Neural cell (in vitro differentiated cells): ENCODE measurements around the gene CDKAL1.

Experiments used
- CTCF ChIP-seq: fragments of 450-650 bp; IDR thresholded peaks from 2 replicates; pipeline ENCODE4 v1.5.1; 2014; ENCODE audit warnings: antibody characterized with exemption, mild to moderate bottlenecking, moderate library complexity; ENCODE audit not compliant: poor library complexity, severe bottlenecking
- EZH2 ChIP-seq: fragments of 200-600, 300-800 bp; shearing (Covaris generic), sonication (generic); IDR thresholded peaks from 2 replicates; pipeline ENCODE4 v1.6.1; 2014; ENCODE audit warnings: antibody characterized with exemption, low read length, borderline replicate concordance, mild to moderate bottlenecking; ENCODE audit not compliant: insufficient read depth, poor library complexity, severe bottlenecking
- POLR2AphosphoS5 ChIP-seq: IDR thresholded peaks from 2 replicates; pipeline ENCODE4 v1.6.1; 2012
- RAD21 ChIP-seq: fragments of 450-650 bp; conservative IDR thresholded peaks from 2 replicates; pipeline ENCODE4 v1.6.1; 2014; ENCODE audit warnings: antibody characterized with exemption, mild to moderate bottlenecking, moderate library complexity
- REST ChIP-seq: IDR thresholded peaks from 2 replicates; pipeline ENCODE4 v1.6.1; 2012; ENCODE audit warnings: borderline replicate concordance
- SMC3 ChIP-seq: fragments of 450-650 bp; conservative IDR thresholded peaks from 2 replicates; pipeline ENCODE4 v1.6.1; 2014; ENCODE audit warnings: antibody characterized with exemption, mild to moderate bottlenecking, moderate library complexity; ENCODE audit not compliant: poor library complexity

- TF ChIP-seq CTCF (no peak), EZH2 (no peak), POLR2AphosphoS5 (no peak), REST (no peak), SMC3 (no peak), RAD21 (no peak)
These were observed 425.8 kb downstream of the CDKAL1 start for GRCh38 chr6:20960067-20960466.
